Calu3 (cell line): ENCODE measurements around the gene COA4. TPM values are rescaled to one million over a fixed set of nuclear protein-coding genes. Genes with fewer than 3 reads are reported as not detected.
A peak's percentile ranks its signal among the peaks of the same experiment; 100 is the strongest.

Experiments
- Bru-seq: library from RNA; stranded (reverse); fragments of 400-500 nt; gene quantifications from one replicate; lab custom pipeline; 2021; lab: Mats Ljungman, UMichigan
- BruChase-seq, 2 experiments: library from RNA; stranded (reverse); fragments of 400-500 nt; gene quantifications; one replicate each; lab custom pipeline; 2021; lab: Mats Ljungman, UMichigan
- BruUV-seq: library from RNA; stranded (reverse); fragments of 400-500 nt; replicated peaks from 2 replicates; lab custom pipeline; 2021; lab: Mats Ljungman, UMichigan
- CTCF ChIA-PET: fragments of 300-600 bp; sonication (Branson Sonifier 250); formaldehyde crosslinking; loops from one replicate; lab custom pipeline; 2022; ENCODE audit warnings: antibody characterized with exemption; lab: Charles Lee
- DNase-seq: peaks from one replicate; pipeline ENCODE4 v3.0.0; 2022
- H3K27ac Mint-ChIP-seq: one replicate; pipeline ENCODE4 v1.8.0; 2022; ENCODE audit warnings: mixed read lengths; ENCODE audit not compliant: unreplicated experiment
- H3K27me3 Mint-ChIP-seq: one replicate; pipeline ENCODE4 v1.8.0; 2022; ENCODE audit warnings: mixed read lengths; ENCODE audit not compliant: unreplicated experiment
- H3K36me3 Mint-ChIP-seq: one replicate; pipeline ENCODE4 v1.8.0; 2022; ENCODE audit warnings: mild to moderate bottlenecking, moderate library complexity, mixed read lengths; ENCODE audit not compliant: insufficient read depth, unreplicated experiment
- H3K4me1 Mint-ChIP-seq: one replicate; pipeline ENCODE4 v1.8.0; 2022; ENCODE audit warnings: mild to moderate bottlenecking, low read depth, mixed read lengths; ENCODE audit not compliant: unreplicated experiment
- H3K4me3 Mint-ChIP-seq: one replicate; pipeline ENCODE4 v1.8.0; 2022; ENCODE audit warnings: mild to moderate bottlenecking, low read depth, moderate library complexity, mixed read lengths; ENCODE audit not compliant: unreplicated experiment
- H3K9me3 Mint-ChIP-seq: one replicate; pipeline ENCODE4 v1.8.0; 2022; ENCODE audit warnings: low read depth, mixed read lengths; ENCODE audit not compliant: unreplicated experiment
- intact Hi-C: fragments of 100-400 bp; cut with micrococcal nuclease; formaldehyde crosslinking; loops from one replicate; pipeline ENCODE4 v1.10.0; 2022; ENCODE audit not compliant: unreplicated experiment
- long read RNA-seq: library from polyadenylated mRNA; stranded (forward); transcript quantifications from one replicate; pipeline ENCODE4 v2.0.0, GENCODE V29; 2022
- total RNA-seq: library from RNA; stranded (reverse); gene quantifications from 2 replicates; pipeline ENCODE4 v1.2.3, GENCODE V29; 2022
- TF ChIP-seq, protein P1 (sequence below): fragments of 200-600 bp; IDR thresholded peaks from one replicate; pipeline ENCODE4 v1.8.0; 2022; ENCODE audit warnings: antibody characterized with exemption; ENCODE audit not compliant: unreplicated experiment

The COA4 gene
- 82.5 and 93.0 TPM in 2 replicates for total RNA-seq
- Bru-seq, nascent RNA, result percentile 94 among the genes with signal in this experiment
- BruChase-seq, experiment 1, labeled RNA remaining after a 6-hour chase, result percentile 93 among the genes with signal in this experiment
- percentile 91 among the genes with signal in this experiment for BruChase-seq, experiment 2, labeled RNA remaining after a 2-hour chase
- long read RNA-seq, transcript COA4-201 (2 exons, 960 nt), result major isoform, 68 of 139 reads
- long read RNA-seq, transcript COA4-206 (2 exons, 922 nt), result minor isoform, 8 of 139 reads
- long read RNA-seq, partial matches to known transcripts, result 0 of 139 reads
- long read RNA-seq, other reads (novel, unspliced or antisense), result 59 of 139 reads

GRCh38 chr11:73876424-73877310, at the start of gene COA4, which contains the start of gene PAAF1:
Gene COA4 (minus strand): TSS chr11:73876846. CDS start chr11:73873378, 3,468 bp downstream.
Gene PAAF1 (plus strand): TSS chr11:73876999. CDS start chr11:73877022, 23 bp downstream.
- CTCF ChIA-PET, result no interaction called here
- Mint-ChIP-seq H3K9me3 (no peaks in the 10 kb centered on the region), H3K27me3 (no peaks in the 10 kb centered on the region), H3K27ac (peak within 1 kb of the TSS; percentile 93), H3K4me3 (peak within 1 kb of the TSS; percentile 92), H3K36me3 (peaks cover 42% of the 10 kb centered on the region), H3K4me1 (peaks cover 21% of the 10 kb centered on the region)
- no TSS peak for BruUV-seq
- intact Hi-C loops, result no loop called here
- TF ChIP-seq, protein P1, sequence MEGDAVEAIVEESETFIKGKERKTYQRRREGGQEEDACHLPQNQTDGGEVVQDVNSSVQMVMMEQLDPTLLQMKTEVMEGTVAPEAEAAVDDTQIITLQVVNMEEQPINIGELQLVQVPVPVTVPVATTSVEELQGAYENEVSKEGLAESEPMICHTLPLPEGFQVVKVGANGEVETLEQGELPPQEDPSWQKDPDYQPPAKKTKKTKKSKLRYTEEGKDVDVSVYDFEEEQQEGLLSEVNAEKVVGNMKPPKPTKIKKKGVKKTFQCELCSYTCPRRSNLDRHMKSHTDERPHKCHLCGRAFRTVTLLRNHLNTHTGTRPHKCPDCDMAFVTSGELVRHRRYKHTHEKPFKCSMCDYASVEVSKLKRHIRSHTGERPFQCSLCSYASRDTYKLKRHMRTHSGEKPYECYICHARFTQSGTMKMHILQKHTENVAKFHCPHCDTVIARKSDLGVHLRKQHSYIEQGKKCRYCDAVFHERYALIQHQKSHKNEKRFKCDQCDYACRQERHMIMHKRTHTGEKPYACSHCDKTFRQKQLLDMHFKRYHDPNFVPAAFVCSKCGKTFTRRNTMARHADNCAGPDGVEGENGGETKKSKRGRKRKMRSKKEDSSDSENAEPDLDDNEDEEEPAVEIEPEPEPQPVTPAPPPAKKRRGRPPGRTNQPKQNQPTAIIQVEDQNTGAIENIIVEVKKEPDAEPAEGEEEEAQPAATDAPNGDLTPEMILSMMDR, result no peak
- peak; percentile 93 for DNase-seq

DNA sequence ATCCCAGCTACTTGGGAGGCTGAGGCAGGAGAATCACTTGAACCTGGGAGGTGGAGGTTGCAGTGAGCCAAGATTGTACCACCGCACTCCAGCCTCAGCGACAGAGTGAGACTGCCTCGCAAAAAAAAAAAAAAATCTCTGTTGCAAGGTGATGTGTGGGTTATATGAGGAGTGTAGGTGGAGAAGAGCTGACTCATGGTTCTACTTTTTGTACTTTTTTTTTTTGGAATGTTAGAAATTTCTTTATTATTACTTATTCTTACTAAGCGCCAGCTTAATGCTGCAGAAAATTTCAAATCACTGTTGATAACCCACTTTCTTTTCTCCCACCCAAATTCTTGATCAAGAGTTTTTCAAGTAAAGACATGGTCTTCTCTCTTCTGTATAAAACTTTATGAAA, 44.5 kb upstream of the COA4 start:
- Mint-ChIP-seq H3K27ac (no peak overlapping the region), H3K4me1 (no peaks in the 10 kb centered on the region), H3K36me3 (peaks cover 10% of the 10 kb centered on the region), H3K27me3 (no peaks in the 10 kb centered on the region), H3K4me3 (no peak overlapping the region), H3K9me3 (no peaks in the 10 kb centered on the region)
- no TSS peak for BruUV-seq
- CTCF ChIA-PET, result interaction anchor here (0.7 kb wide), 1 partner anchor 105 kb away, joined by 4 read pairs; no protein-coding TSS in a partner anchor
- TF ChIP-seq, protein P1, result no peak
- intact Hi-C loops, result no loop called here
- no peak for DNase-seq

- TF ChIP-seq, protein P1, result no peak
- Mint-ChIP-seq H3K4me3 (no peak overlapping the region), H3K27me3 (no peaks in the 10 kb centered on the region), H3K27ac (no peak overlapping the region), H3K9me3 (no peaks in the 10 kb centered on the region), H3K4me1 (no peaks in the 10 kb centered on the region), H3K36me3 (peaks cover 15% of the 10 kb centered on the region)
- intact Hi-C loops, result no loop called here
- CTCF ChIA-PET, result interaction anchor here (0.7 kb wide), 1 partner anchor 140 kb away, joined by 3 read pairs; no protein-coding TSS in a partner anchor
- BruUV-seq, result no TSS peak
- no peak for DNase-seq
Measured at GRCh38 chr11:73916435-73916834, 39.8 kb upstream of the COA4 start.

- H3K36me3 Mint-ChIP-seq, result peaks cover 15% of the 10 kb centered on the region
- H3K4me1 Mint-ChIP-seq, result no peaks in the 10 kb centered on the region
- BruUV-seq, result no TSS peak
- no peak overlapping the region for H3K27ac Mint-ChIP-seq
- H3K27me3 Mint-ChIP-seq, result no peaks in the 10 kb centered on the region
- CTCF ChIA-PET, result no interaction called here
- no peak overlapping the region for H3K4me3 Mint-ChIP-seq
- no peak for DNase-seq
- TF ChIP-seq, protein P1, result no peak
- H3K9me3 Mint-ChIP-seq, result no peaks in the 10 kb centered on the region
- intact Hi-C loops, result no loop called here
Measured at GRCh38 chr11:73914284-73914683, 37.6 kb upstream of the COA4 start.
